ENCODE measurements around the gene PROCA1.

Gene PROCA1

GRCh38 chr17:28675490-28675889 is 36.2 kb downstream of the PROCA1 start:
- H3K4me3 ChIP-seq (ENCODE audit: low read depth, low read length) = no peak overlapping the region
- peaks cover 97% of the 10 kb centered on the region for H3K36me3 ChIP-seq (replicated peaks)
- TF ChIP-seq, protein P1, sequence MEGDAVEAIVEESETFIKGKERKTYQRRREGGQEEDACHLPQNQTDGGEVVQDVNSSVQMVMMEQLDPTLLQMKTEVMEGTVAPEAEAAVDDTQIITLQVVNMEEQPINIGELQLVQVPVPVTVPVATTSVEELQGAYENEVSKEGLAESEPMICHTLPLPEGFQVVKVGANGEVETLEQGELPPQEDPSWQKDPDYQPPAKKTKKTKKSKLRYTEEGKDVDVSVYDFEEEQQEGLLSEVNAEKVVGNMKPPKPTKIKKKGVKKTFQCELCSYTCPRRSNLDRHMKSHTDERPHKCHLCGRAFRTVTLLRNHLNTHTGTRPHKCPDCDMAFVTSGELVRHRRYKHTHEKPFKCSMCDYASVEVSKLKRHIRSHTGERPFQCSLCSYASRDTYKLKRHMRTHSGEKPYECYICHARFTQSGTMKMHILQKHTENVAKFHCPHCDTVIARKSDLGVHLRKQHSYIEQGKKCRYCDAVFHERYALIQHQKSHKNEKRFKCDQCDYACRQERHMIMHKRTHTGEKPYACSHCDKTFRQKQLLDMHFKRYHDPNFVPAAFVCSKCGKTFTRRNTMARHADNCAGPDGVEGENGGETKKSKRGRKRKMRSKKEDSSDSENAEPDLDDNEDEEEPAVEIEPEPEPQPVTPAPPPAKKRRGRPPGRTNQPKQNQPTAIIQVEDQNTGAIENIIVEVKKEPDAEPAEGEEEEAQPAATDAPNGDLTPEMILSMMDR (IDR thresholded peaks at IDR 0.05; ENCODE audit: low read depth, low read length, missing control alignments) = no peak
- DNase-seq = no peak
- in situ Hi-C loops (cut with HindIII; ENCODE audit: low pct_ligation_motif_present, low sequenced_read_pairs) = no loop called here
- H3K27me3 ChIP-seq (replicated peaks) = no peaks in the 10 kb centered on the region
- no peak overlapping the region for H3K27ac ChIP-seq

DNA sequence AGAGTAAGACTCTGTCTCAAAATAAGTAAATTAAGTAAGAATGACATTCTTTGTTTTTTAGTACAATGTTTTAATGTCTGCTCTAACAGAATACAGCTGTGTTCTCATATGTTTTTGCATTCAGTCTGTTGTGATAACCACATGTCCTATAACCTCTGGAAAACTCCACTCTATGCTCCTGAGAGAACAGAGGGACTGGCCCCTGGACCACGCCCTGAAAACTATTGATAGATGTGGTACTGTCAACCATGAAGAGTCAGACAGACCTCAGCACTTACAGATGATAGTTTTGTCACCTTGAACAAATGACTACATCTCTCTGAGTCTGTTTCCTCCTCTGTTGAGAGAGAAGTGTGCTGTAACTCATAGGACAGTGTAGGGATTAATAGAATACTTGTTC is 41.8 kb downstream of the PROCA1 start:
- in situ Hi-C loops (cut with HindIII; ENCODE audit: low pct_ligation_motif_present, low sequenced_read_pairs) = no loop called here
- H3K36me3 ChIP-seq (replicated peaks) = peaks cover 62% of the 10 kb centered on the region
- H3K27me3 ChIP-seq (replicated peaks) = no peaks in the 10 kb centered on the region
- TF ChIP-seq, protein P1 (IDR thresholded peaks at IDR 0.05; ENCODE audit: low read depth, low read length, missing control alignments) = no peak
- H3K27ac ChIP-seq = no peak overlapping the region
- no peak for DNase-seq
- no peak overlapping the region for H3K4me3 ChIP-seq (ENCODE audit: low read depth, low read length)

DNA sequence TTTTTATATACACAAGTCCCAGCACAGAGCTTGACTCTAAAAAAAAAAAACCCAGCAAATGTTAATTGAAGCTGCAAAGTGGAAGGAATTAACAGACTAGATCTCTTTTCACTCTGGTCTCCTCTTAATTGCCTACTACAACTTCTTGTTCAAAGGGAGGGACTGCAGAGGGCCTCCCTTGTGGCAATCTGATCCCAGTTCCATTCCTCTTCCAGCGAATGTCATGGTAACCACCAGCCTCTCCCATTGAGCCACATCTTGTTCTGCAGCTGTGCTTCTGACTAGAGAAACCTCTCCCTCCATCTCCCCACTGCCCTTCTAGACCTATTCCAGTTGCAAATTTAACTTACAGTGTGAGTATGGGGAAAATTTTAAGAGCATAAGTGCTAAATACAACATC is 43.8 kb downstream of the PROCA1 start:
- Histone ChIP-seq H3K36me3 (replicated peaks) (peaks cover 45% of the 10 kb centered on the region), H3K27ac (no peak overlapping the region)
- in situ Hi-C loops (cut with HindIII; ENCODE audit: low pct_ligation_motif_present, low sequenced_read_pairs) = no loop called here

GRCh38 chr17:28665994-28666393 is 45.7 kb downstream of the PROCA1 start:
- in situ Hi-C loops (cut with HindIII; ENCODE audit: low pct_ligation_motif_present, low sequenced_read_pairs) = no loop called here
- Histone ChIP-seq H3K4me3 (ENCODE audit: low read depth, low read length) (no peak overlapping the region), H3K36me3 (replicated peaks) (peaks cover 26% of the 10 kb centered on the region), H3K27me3 (replicated peaks) (no peaks in the 10 kb centered on the region), H3K27ac (no peak overlapping the region)
- TF ChIP-seq, protein P1 (IDR thresholded peaks at IDR 0.05; ENCODE audit: low read depth, low read length, missing control alignments) = no peak
- no peak for DNase-seq

More for the DNA sequence above, 43.8 kb downstream of the PROCA1 start:
- no peak overlapping the region for H3K4me3 ChIP-seq (ENCODE audit: low read depth, low read length)
- TF ChIP-seq, protein P1 (IDR thresholded peaks at IDR 0.05; ENCODE audit: low read depth, low read length, missing control alignments) = no peak
- no peak for DNase-seq
- H3K27me3 ChIP-seq (replicated peaks) = no peaks in the 10 kb centered on the region

DNA sequence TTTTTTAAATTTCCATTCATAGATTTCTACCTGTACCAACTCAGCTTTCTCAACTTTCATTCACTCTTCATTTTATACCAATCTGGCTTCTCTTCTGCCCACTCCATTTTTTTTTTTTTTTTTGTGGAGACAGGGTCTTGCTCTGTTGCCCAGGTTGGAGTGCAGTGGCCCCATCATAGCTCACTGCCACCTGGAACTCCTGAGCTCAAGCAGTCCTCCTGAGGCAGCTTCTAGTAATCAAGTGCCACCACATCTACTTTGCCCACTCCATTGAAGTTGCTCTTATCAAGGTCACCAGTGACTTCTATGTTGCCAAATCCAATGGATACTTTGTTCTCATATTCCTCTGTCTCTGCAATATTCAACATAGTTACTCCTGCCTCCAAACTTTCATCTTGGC is 48.0 kb downstream of the PROCA1 start:
- H3K4me3 ChIP-seq (ENCODE audit: low read depth, low read length) = no peak overlapping the region
- DNase-seq = no peak

GRCh38 chr17:28662527-28662829 is 49.2 kb downstream of the PROCA1 start:
- peaks cover 20% of the 10 kb centered on the region for H3K36me3 ChIP-seq (replicated peaks)
- H3K27ac ChIP-seq = peak overlapping the region; percentile 96
- no peaks in the 10 kb centered on the region for H3K27me3 ChIP-seq (replicated peaks)
- TF ChIP-seq, protein P1 (IDR thresholded peaks at IDR 0.05; ENCODE audit: low read depth, low read length, missing control alignments) = no peak
- in situ Hi-C loops (cut with HindIII; ENCODE audit: low pct_ligation_motif_present, low sequenced_read_pairs) = no loop called here
- H3K4me3 ChIP-seq (ENCODE audit: low read depth, low read length) = peak overlapping the region; percentile 98
- DNase-seq = no peak

More for the DNA sequence above, 48.0 kb downstream of the PROCA1 start:
- TF ChIP-seq, protein P1 (IDR thresholded peaks at IDR 0.05; ENCODE audit: low read depth, low read length, missing control alignments) = no peak
- H3K27ac ChIP-seq = no peak overlapping the region
- no peaks in the 10 kb centered on the region for H3K27me3 ChIP-seq (replicated peaks)
- H3K36me3 ChIP-seq (replicated peaks) = peaks cover 12% of the 10 kb centered on the region
- in situ Hi-C loops (cut with HindIII; ENCODE audit: low pct_ligation_motif_present, low sequenced_read_pairs) = no loop called here
